GM18511 (cell line): ENCODE data around the gene NAGLU.

Experiments
- ATAC-seq: cut with Tn5 transposase; IDR thresholded peaks from one replicate; pipeline ENCODE4 v1.9.1; 2021; ENCODE audit warnings: mild to moderate bottlenecking, moderate library complexity; ENCODE audit not compliant: unreplicated experiment

The NAGLU gene

GRCh38 chr17:42586514-42587230, 50.6 kb downstream of the NAGLU start:
- ATAC-seq: peak; percentile 50

GRCh38 chr17:42590886-42591285, 54.8 kb downstream of the NAGLU start:
- no peak for ATAC-seq

GRCh38 chr17:42591411-42591810, 55.4 kb downstream of the NAGLU start:
- no peak for ATAC-seq
